K562 (cell line): ENCODE measurements around the gene LIPT2. TPM values are rescaled to one million over a fixed set of nuclear protein-coding genes. Genes with fewer than 3 reads are reported as not detected.

Source experiments
- AFF4 ChIP-seq: sonication (generic); formaldehyde crosslinking; IDR thresholded peaks from 2 replicates; pipeline ENCODE4 v1.8.0; 2023; ENCODE audit warnings: mild to moderate bottlenecking, missing genetic modification reagents
- BCOR ChIP-seq: fragments of 450-650 bp; IDR thresholded peaks from 2 replicates; pipeline ENCODE4 v1.6.1; 2016
- CHAMP1 ChIP-seq: fragments of 450-650 bp; IDR thresholded peaks from 2 replicates; pipeline ENCODE4 v1.6.1; 2016; ENCODE audit warnings: mild to moderate bottlenecking
- E2F1 ChIP-seq: sonication (generic); formaldehyde crosslinking; IDR thresholded peaks from 2 replicates; pipeline ENCODE4 v1.8.1; 2023; ENCODE audit warnings: mild to moderate bottlenecking, missing genetic modification reagents, moderate library complexity
- ESRRB ChIP-seq: fragments of 250-450 bp; sonication (Bioruptor Pico); IDR thresholded peaks from 2 replicates; pipeline ENCODE4 v1.5.0; 2020; ENCODE audit warnings: mild to moderate bottlenecking, moderate library complexity, borderline replicate concordance
- HNRNPL ChIP-seq: fragments of 200-400 bp; formaldehyde crosslinking; IDR thresholded peaks from 2 replicates; pipeline ENCODE4 v1.6.1; 2017; ENCODE audit warnings: low read depth, mild to moderate bottlenecking, low read length
- MAFG ChIP-seq: fragments of 450-650 bp; conservative IDR thresholded peaks from 2 replicates; pipeline ENCODE4 v1.6.1; 2016; ENCODE audit warnings: missing genetic modification characterization, missing compliant biosample characterization
- MAZ ChIP-seq, 2 experiments: fragments of 450-650 bp in 1 of 2; sonication (generic) in 1 of 2; formaldehyde crosslinking; IDR thresholded peaks in 1 of 2; conservative IDR thresholded peaks in 1 of 2; 2 replicates each; pipeline versions ENCODE4 v1.4.0 to v1.5.0; 2020; ENCODE audit warnings: mild to moderate bottlenecking in 1 of 2, missing genetic modification reagents in 1 of 2
- MTA2 ChIP-seq: fragments of 450-650 bp; IDR thresholded peaks from 2 replicates; pipeline ENCODE4 v1.6.1; 2016; ENCODE audit warnings: low read depth
- NBN ChIP-seq: fragments of 450-650 bp; IDR thresholded peaks from 2 replicates; pipeline ENCODE4 v1.6.1; 2016; ENCODE audit warnings: low read depth, mild to moderate bottlenecking
- NFE2 ChIP-seq: IDR thresholded peaks from 2 replicates; pipeline ENCODE4 v1.6.1; 2014; ENCODE audit warnings: antibody characterized with exemption, low read depth
- NONO ChIP-seq, 2 experiments: fragments of 200-400 bp in 1 of 2; fragments of 450-650 bp in 1 of 2; formaldehyde crosslinking in 1 of 2; IDR thresholded peaks; 2 replicates each; pipeline ENCODE4 v1.6.1; 2017; ENCODE audit warnings: low read depth in 2 of 2, mild to moderate bottlenecking in 2 of 2, moderate library complexity in 2 of 2, low read length in 1 of 2
- POLR3A ChIP-seq: IDR thresholded peaks from 2 replicates; pipeline ENCODE4 v1.6.1; 2011; ENCODE audit warnings: borderline replicate concordance, mild to moderate bottlenecking, moderate library complexity; ENCODE audit not compliant: insufficient read length, insufficient read depth; ENCODE audit errors: extremely low read depth
- RBM22 ChIP-seq: fragments of 200-400 bp; formaldehyde crosslinking; IDR thresholded peaks from 2 replicates; pipeline ENCODE4 v1.6.1; 2018; ENCODE audit warnings: low read length, low read depth; ENCODE audit not compliant: poor library complexity, severe bottlenecking
- SUPT5H ChIP-seq: fragments of 450-650 bp; IDR thresholded peaks from 2 replicates; pipeline ENCODE4 v1.6.1; 2016
- THRB ChIP-seq: fragments of 450-650 bp; formaldehyde crosslinking; conservative IDR thresholded peaks from 2 replicates; pipeline ENCODE4 v1.4.0; 2022; ENCODE audit warnings: mild to moderate bottlenecking, missing genetic modification characterization
- XRCC3 ChIP-seq: fragments of 450-650 bp; IDR thresholded peaks from 2 replicates; pipeline ENCODE4 v1.6.1; 2017; ENCODE audit warnings: mild to moderate bottlenecking, moderate library complexity
- ZBED1 ChIP-seq: IDR thresholded peaks from 2 replicates; pipeline ENCODE4 v1.6.1; 2014
- ZNF253 ChIP-seq: fragments of 250-450 bp; sonication (Bioruptor Pico); conservative IDR thresholded peaks from 2 replicates; pipeline ENCODE4 v1.6.1; 2021; ENCODE audit warnings: mild to moderate bottlenecking
- ZNF3 ChIP-seq: fragments of 250-450 bp; sonication (Bioruptor Pico); IDR thresholded peaks from 2 replicates; pipeline ENCODE4 v1.5.0; 2021; ENCODE audit warnings: mild to moderate bottlenecking, moderate library complexity
- ZNF324 ChIP-seq: fragments of 250-450 bp; sonication (Bioruptor Pico); IDR thresholded peaks from 2 replicates; pipeline ENCODE4 v1.4.0; 2020; ENCODE audit warnings: mild to moderate bottlenecking
- ZNF408 ChIP-seq: fragments of 250-450 bp; sonication (Bioruptor Pico); IDR thresholded peaks from 2 replicates; pipeline ENCODE4 v1.4.0; 2020; ENCODE audit warnings: low read depth, mild to moderate bottlenecking, moderate library complexity
- ZNF780A ChIP-seq: fragments of 250-450 bp; sonication (Bioruptor Pico); IDR thresholded peaks from 2 replicates; pipeline ENCODE4 v1.5.0; 2021; ENCODE audit warnings: mild to moderate bottlenecking
- polyA plus RNA-seq, 8 experiments: library from polyadenylated mRNA; depleted of rRNA in 4 of 8; stranded (reverse) in 5 of 8; unstranded in 3 of 8; fragments of >200 nt; fragmentation: Nextera tagmentation in 2 of 8; fragmentation: Illumina TruSeq in 1 of 8; extraction: Ambion mirVana in 2 of 8; extraction: Trizol in 1 of 8; gene quantifications; 2 replicates each; pipeline versions ENCODE4 v1.2.1 to v1.2.3, GENCODE V29; 2011 to 2014; ENCODE audit warnings: inconsistent platforms in 1 of 8, missing spikeins in 1 of 8
- total RNA-seq, 7 experiments: library from RNA; depleted of rRNA in 6 of 7; stranded (reverse); fragments of >200 nt in 6 of 7; fragmentation: Illumina TruSeq in 2 of 7; extraction: Trizol in 2 of 7; gene quantifications; 2 replicates each; pipeline versions ENCODE4 v1.2.1 to v1.2.3, GENCODE V29; 2011 to 2021; ENCODE audit warnings: low replicate concordance in 1 of 7

LIPT2 gene
- total and polyA plus RNA-seq, 9 of the 15 experiments (the other 6 are each of a cell fraction or from before 2014, with no cell fraction given), result 1.00 to 5.2 (median 3.5) TPM

- TF ChIP-seq E2F1 (no peak), ZNF3 (CRISPR knock-in tag) (no peak), ZNF780A (CRISPR knock-in tag) (no peak), HNRNPL (no peak), ZBED1 (no peak), MAZ (CRISPR knock-in tag; conservative IDR thresholded peaks at IDR 0.05 in 1 of 2, IDR thresholded peaks at IDR 0.05 in 1 of 2) (peak in 1 of 2 experiments; percentile 42; a peak in 2 of 4 replicates), XRCC3 (no peak), ZNF253 (CRISPR knock-in tag) (no peak), BCOR (0 out of 2 replicates have a peak, but pooled peaks have one; percentile 5), ZNF408 (CRISPR knock-in tag) (no peak), MAFG (tag) (no peak), NFE2 (no peak), AFF4 (CRISPR knock-in tag) (no peak), ZNF324 (CRISPR knock-in tag) (no peak; the same call in 1 of the 2 replicates), THRB (CRISPR knock-in tag) (no peak), SUPT5H (no peak), ESRRB (no peak), NBN (no peak), CHAMP1 (no peak), RBM22 (no peak), MTA2 (peak; percentile 54; the same call in 1 of the 2 replicates), NONO (IDR thresholded peaks at IDR 0.05; ENCODE audit: low read depth in 2 of 2, low read length in 1 of 2) (no peak), POLR3A (no peak)
These were observed 33.9 kb downstream of the LIPT2 start (continued) for GRCh38 chr11:74459584-74459983.
